Fibroblast of villous mesenchyme (primary cell): ENCODE results near the gene GLIPR1. TPM values are rescaled to one million over a fixed set of nuclear protein-coding genes. Genes with fewer than 3 reads are reported as not detected.
"Not testable (repeated sequence)": the region's sequence is repeated elsewhere in the genome, so short reads cannot be mapped to it uniquely, and the experiment has no call there.

Source experiments
- DNase-seq: peaks from one replicate; pipeline ENCODE4 v3.0.0-alpha.2; 2010; ENCODE audit warnings: low read depth
- H3K4me3 ChIP-seq: 2 replicates; pipeline ENCODE4 v1.5.1; 2011; ENCODE audit warnings: low read depth, mild to moderate bottlenecking, low read length
- total RNA-seq: library from RNA; depleted of rRNA; stranded (reverse); fragments of >200 nt; gene quantifications from 2 replicates; pipeline ENCODE4 v1.2.3, GENCODE V29; 2012
- TF ChIP-seq, protein P1 (sequence below): IDR thresholded peaks from 2 replicates; pipeline ENCODE4 v1.5.1; 2012; ENCODE audit warnings: low read depth, mild to moderate bottlenecking, low read length; ENCODE audit not compliant: insufficient read depth

Gene GLIPR1
- total RNA-seq = 51.5 and 60.0 TPM in 2 replicates

DNA sequence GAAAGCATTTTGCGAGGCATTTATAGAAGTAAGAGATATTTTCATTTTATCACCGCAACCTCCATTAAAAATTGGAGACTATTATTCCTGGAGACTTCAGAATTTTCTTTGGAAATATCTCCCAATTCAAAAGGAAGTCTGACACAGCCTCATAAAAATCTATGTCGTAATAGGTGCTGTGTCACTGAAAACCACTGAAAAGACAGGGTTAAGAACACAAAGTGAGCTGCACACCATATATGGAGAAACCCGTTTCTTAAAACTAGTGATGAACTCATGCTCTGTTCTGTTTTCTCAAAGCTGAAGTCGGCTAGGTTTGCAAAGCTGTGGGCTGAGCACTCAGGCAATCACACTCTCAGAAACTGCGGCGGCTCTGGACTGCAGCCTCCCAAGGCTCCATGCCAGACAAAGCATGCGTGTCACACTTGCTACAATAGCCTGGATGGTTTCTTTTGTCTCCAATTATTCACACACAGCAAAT, at the start of gene GLIPR1:
Gene GLIPR1 (plus strand): TSS at position 287 of the 481 bp plus-strand sequence. CDS start 126 bp downstream, at position 413.
- peak within 1 kb of the TSS; percentile 61 for H3K4me3 ChIP-seq
- TF ChIP-seq, protein P1, sequence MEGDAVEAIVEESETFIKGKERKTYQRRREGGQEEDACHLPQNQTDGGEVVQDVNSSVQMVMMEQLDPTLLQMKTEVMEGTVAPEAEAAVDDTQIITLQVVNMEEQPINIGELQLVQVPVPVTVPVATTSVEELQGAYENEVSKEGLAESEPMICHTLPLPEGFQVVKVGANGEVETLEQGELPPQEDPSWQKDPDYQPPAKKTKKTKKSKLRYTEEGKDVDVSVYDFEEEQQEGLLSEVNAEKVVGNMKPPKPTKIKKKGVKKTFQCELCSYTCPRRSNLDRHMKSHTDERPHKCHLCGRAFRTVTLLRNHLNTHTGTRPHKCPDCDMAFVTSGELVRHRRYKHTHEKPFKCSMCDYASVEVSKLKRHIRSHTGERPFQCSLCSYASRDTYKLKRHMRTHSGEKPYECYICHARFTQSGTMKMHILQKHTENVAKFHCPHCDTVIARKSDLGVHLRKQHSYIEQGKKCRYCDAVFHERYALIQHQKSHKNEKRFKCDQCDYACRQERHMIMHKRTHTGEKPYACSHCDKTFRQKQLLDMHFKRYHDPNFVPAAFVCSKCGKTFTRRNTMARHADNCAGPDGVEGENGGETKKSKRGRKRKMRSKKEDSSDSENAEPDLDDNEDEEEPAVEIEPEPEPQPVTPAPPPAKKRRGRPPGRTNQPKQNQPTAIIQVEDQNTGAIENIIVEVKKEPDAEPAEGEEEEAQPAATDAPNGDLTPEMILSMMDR = no peak
- DNase-seq = peak; percentile 98

DNA sequence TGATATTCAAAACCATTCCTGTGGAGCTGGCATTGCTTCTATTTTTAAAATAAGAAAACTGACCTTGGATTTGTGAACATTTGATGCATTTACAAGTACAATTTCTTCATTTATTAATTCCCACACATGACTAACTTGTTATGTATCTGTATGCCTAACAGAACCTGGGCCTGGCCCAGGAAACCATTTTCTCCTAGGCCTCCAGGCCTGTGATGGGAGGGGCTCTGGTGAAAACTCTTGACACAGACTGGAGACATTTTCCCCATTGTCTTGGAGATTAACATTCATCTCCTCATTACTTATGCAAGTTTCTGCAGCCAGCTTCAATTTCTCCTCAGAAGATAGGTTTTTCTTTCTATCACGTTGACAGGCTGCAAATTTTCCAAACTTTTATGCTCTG, 47.6 kb upstream of the GLIPR1 start:
- DNase-seq = no peak
- TF ChIP-seq, protein P1 = no peak
- H3K4me3 ChIP-seq = no peak overlapping the region

DNA sequence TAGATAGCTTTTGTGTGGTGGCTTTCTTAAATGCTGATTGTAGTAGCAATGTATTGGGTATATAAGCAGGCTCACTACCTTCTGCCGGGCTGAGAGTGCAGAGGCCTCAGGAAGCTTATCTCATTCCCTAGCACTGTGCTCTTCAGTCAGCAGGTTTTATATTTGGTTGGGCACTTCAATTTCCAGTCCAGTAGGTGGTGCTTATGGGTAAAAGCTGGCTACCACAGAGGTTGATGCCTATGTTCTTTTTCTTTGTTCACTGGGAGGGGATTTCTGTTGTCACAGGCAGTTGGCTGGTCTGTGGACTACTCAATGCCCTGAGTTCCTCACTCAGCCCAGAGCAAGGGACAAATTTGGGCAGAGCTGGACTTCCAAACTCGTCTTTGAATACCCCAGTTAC, 43.0 kb upstream of the GLIPR1 start:
- peak; percentile 50 for DNase-seq
- H3K4me3 ChIP-seq = no peak overlapping the region
- TF ChIP-seq, protein P1 = peak; percentile 58

DNA sequence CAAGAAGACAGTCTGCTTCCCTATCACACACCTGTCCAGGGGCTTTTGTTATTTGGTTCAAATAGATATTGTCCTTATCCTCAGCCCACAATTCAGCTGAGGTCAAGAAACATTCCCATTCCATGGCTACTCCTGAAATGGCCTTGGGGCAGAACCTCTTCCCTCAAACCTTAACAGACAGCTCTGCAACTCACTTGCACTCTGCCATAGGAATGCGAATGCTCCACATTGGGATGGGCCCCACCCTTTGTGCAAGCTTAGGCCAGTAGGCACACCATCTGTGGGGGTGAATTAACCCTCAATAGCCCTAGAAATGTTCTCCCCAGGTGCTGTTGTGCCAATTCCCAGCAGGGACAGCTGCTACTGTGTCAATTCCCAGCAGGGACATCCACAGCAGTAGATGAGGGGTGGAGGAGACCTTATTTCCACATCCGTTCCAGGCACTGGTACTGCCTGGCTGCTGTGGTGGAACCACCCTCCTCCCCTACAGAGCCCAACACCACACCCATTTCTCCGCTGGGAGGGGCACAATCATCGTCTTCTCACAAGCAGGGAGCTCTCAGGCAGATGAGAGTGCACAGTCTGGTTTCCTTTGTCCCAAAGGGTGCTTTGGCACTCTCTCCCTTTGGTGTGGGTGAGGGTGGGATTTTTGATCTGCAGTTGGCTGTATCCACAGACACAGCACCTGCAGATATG, 42.3 kb upstream of the GLIPR1 start:
- TF ChIP-seq, protein P1 = no peak
- no peak for DNase-seq
- H3K4me3 ChIP-seq = no peak overlapping the region

DNA sequence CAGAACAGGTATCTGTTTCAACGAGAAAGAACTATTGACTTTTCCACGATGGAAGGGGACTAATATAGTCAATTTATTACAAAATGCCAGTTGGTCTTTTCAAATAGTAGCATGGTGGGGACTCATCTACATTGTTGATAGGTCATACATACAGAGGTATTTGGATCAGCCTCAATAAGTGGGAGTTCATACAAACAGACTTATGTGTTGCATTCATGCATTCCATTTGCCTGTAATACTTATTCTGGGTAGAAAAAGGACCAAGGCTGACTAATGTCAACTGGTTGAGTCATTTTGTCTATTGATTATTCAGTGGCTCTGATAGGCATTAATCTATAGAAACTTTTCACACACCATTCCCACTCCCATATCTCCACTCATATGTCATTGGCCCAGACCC, 41.5 kb upstream of the GLIPR1 start:
- H3K4me3 ChIP-seq = no peak overlapping the region
- TF ChIP-seq, protein P1 = no peak
- no peak for DNase-seq

DNA sequence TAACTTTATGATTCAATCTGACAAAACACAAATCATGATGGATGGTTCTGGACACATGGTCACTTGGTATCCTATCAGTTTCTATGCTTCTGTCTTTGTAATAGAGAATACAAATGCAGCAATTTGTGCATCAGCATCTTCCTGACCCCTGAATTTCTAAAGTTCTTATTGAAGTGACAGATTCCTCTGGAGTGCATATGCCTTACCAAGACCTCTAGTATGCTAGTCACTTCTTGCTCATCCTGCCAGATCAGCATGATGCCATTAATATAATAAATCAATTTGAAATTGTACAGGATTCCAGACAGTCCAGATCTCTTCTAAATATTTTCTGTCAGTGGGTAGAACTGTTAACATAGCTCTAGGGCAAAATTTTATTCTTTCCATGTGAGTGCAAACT, 40.6 kb upstream of the GLIPR1 start:
- no peak for DNase-seq
- H3K4me3 ChIP-seq = no peak overlapping the region
- TF ChIP-seq, protein P1 = no peak

DNA sequence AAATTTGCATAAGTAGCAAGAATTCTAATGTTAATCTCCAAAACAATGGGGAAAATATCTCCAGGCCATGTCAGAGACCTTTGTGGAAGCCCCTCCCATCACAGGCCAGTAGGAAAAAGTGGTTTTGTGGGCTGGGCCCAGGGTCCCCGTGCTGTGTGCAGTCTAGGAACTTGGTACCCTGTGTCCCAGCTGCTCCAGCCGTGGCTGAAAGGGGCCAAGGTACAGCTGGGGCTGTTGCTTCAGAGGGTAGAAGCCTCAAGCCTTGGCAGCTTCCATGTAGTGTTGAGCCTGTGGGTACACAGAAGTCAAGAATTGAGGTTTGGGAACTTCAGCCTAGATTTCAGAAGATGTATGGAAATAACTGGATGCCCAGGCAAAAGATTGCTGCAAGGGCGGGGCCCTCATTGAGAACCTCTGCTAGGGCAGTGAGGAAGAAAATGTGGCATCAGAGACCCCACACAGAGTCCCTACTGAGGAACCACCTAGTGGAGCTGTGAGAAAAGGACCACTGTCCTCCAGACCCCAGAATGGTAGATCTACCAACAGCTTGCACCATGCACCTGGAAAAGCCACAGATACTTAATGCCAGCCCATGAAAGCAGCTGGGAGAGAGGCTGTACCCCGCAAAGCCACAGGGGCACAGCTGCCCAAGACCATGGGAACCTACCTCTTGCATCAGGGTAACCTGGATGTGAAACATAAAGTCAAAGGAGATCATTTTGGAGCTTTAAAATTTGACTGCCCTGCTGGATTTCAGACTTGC, 38.7 kb upstream of the GLIPR1 start:
- H3K4me3 ChIP-seq, DNase-seq: not testable (repeated sequence)

DNA sequence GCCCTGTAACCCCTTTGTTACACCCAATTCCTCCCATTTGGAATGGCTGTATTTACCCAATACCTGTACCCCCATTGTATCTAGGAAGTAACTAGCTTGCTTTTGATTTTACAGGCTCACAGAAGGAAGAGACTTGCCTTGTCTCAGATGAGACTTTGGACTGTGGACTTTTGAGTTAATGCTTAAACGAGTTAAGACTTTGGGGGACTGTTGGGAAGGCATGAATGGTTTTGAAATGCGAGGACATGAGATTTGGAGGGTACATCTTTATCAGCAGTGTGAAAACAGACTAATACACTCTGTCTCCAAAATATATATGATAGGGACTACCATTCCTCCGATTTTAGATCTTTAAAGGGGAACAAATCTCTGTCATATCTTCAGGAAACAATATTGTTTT, 38.1 kb upstream of the GLIPR1 start:
- not testable (repeated sequence) for DNase-seq, H3K4me3 ChIP-seq
